Transverse colon (tissue), 3 donors: ENCODE measurements around the gene TIMP3.

ENCODE experiments used
- POLR2A ChIP-seq: fragments of 450-650 bp; IDR thresholded peaks from one replicate; pipeline ENCODE4 v1.6.1; 2016; ENCODE audit warnings: antibody characterized with exemption, mild to moderate bottlenecking, moderate library complexity
- TF ChIP-seq, protein P1 (sequence below), 5 experiments: fragments of 200-600 bp in 3 of 5; fragments of 450-650 bp in 2 of 5; sonication (generic) in 3 of 5; IDR thresholded peaks; 1 replicate in 2 of 5; 2 replicates in 3 of 5; pipeline ENCODE4 v1.5.1; 2016 to 2017; ENCODE audit warnings: antibody characterized with exemption in 5 of 5, inconsistent platforms in 3 of 5, mild to moderate bottlenecking in 2 of 5, moderate library complexity in 1 of 5

DNA sequence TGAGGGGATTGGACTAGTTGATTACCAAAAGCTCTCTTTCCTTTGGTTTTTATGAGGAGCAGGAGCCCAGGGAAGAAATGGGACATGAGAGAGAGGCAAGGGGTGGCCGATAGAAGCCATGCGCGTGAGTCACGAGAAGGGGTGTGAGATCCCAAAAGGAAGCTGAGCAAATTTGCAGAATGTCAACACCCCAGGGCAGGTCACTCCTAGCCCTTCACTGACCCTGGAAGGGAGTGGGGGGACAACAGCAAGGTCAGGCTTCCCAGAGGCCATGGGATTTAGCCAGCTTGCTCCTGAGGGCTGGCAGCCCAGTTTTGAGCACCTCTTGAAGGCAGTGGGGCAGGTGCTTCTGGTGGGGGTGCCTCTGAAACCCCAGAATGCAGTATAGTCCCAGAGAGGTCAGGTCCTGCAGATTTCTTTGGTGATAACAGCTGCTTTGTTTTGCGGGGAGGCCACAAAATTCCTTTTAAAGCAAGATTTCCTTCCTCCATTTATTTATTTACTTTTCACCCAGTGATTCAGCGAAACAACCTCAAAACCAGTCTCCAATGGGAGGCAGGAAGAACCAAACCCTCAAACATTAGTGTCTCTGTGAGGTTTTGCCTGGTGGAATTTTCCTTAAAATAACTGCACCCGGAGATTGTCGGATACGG is 40.1 kb upstream of the TIMP3 start:
- TF ChIP-seq, protein P1, sequence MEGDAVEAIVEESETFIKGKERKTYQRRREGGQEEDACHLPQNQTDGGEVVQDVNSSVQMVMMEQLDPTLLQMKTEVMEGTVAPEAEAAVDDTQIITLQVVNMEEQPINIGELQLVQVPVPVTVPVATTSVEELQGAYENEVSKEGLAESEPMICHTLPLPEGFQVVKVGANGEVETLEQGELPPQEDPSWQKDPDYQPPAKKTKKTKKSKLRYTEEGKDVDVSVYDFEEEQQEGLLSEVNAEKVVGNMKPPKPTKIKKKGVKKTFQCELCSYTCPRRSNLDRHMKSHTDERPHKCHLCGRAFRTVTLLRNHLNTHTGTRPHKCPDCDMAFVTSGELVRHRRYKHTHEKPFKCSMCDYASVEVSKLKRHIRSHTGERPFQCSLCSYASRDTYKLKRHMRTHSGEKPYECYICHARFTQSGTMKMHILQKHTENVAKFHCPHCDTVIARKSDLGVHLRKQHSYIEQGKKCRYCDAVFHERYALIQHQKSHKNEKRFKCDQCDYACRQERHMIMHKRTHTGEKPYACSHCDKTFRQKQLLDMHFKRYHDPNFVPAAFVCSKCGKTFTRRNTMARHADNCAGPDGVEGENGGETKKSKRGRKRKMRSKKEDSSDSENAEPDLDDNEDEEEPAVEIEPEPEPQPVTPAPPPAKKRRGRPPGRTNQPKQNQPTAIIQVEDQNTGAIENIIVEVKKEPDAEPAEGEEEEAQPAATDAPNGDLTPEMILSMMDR (IDR thresholded peaks at IDR 0.05), result no peak
- TF ChIP-seq POLR2A, result no peak
